Heart right ventricle (tissue), 16 donors: ENCODE measurements around the gene RNPEP. TPM values are rescaled to one million over a fixed set of nuclear protein-coding genes. Genes with fewer than 3 reads are reported as not detected.

Source experiments
- ATAC-seq, 8 donors: fragments of 200-7000 bp; cut with Tn5 transposase; one replicate each; pipeline ENCODE4 v1.9.1; 2020; ENCODE audit warnings: mild to moderate bottlenecking in 8 of 8, moderate library complexity in 8 of 8, moderate number of reproducible peaks in 1 of 8
- DNase-seq, 2 donors: peaks; one replicate each; pipeline ENCODE4 v3.0.0-alpha.2; 2020
- H3K27ac ChIP-seq, 10 donors: fragments of 200-600 bp; sonication (generic) in 2 of 10; one replicate each; pipeline versions ENCODE4 v1.5.0 to v1.8.0; 2020 to 2022; ENCODE audit warnings: mild to moderate bottlenecking in 3 of 10
- H3K27me3 ChIP-seq, 7 donors: fragments of 200-600 bp; one replicate each; pipeline ENCODE4 v1.8.0; 2021 to 2022; ENCODE audit warnings: mild to moderate bottlenecking in 2 of 7
- H3K36me3 ChIP-seq, 9 donors: fragments of 200-600 bp; sonication (generic) in 1 of 9; one replicate each; pipeline versions ENCODE4 v1.5.0 to v1.8.0; 2020 to 2022; ENCODE audit warnings: mild to moderate bottlenecking in 2 of 9
- H3K4me1 ChIP-seq, 9 donors: fragments of 200-600 bp; sonication (generic) in 1 of 9; one replicate each; pipeline versions ENCODE4 v1.5.0 to v1.8.0; 2020 to 2022; ENCODE audit warnings: mild to moderate bottlenecking in 4 of 9
- H3K4me3 ChIP-seq, 10 donors: fragments of 200-600 bp; sonication (generic) in 2 of 10; one replicate each; pipeline versions ENCODE4 v1.5.0 to v1.8.0; 2020 to 2022; ENCODE audit warnings: mild to moderate bottlenecking in 7 of 10, moderate library complexity in 2 of 10
- H3K9me3 ChIP-seq, 11 donors: fragments of 200-600 bp in 10 of 11; sonication (generic) in 2 of 11; one replicate each; pipeline versions ENCODE4 v1.5.0 to v1.8.0; 2013 to 2022; ENCODE audit warnings: mild to moderate bottlenecking in 2 of 11, control low read depth in 1 of 11, moderate library complexity in 1 of 11
- CTCF ChIP-seq, 9 donors: fragments of 200-600 bp; sonication (generic) in 2 of 9; IDR thresholded peaks; one replicate each; pipeline versions ENCODE4 v1.5.0 to v1.8.0; 2021 to 2022; ENCODE audit warnings: antibody characterized with exemption in 9 of 9, mild to moderate bottlenecking in 5 of 9, moderate library complexity in 1 of 9
- WGBS, 2 donors: extraction: QIAGEN DNeasy Blood & Tissue Kit; methylation state at CpG; one replicate each; pipeline ENCODE4 v1.1.7; 2013; ENCODE audit warnings: inconsistent platforms in 1 of 2; 5-methylcytosine and 5-hydroxymethylcytosine counted together
- intact Hi-C, 10 donors: fragments of 100-400 bp; cut with DNase I; formaldehyde crosslinking; loops; one replicate each; pipeline versions ENCODE4 v1.11.1 to v1.14.2; 2022
- polyA plus RNA-seq, 2 donors: library from polyadenylated mRNA; stranded (reverse); fragments of 200-250 nt; gene quantifications; one replicate each; pipeline ENCODE4 v1.2.3, GENCODE V29; 2013
- total RNA-seq, 10 donors: library from RNA; stranded (reverse); fragmentation: NEBNext Ultra II Directional in 3 of 10; extraction: Animal tissue kit (Norgen Biotek cat#: 25700) in 3 of 10; gene quantifications; one replicate each; pipeline versions ENCODE4 v1.2.1 to v1.2.4, GENCODE V29; 2021 to 2023
- donor health status: Arrhythmogenic right ventricular cardiomyopathy.
- donor health status: ischemic (EF 13 %, LVEDD 7.1; RV severe dilation, severe dysfunction).
- donor health status: healthy with polysubstance abuse.
- donor health status: DM: no; HTN: yes; CAD: no.
- donor health status: DM: no; HTN: no; CAD: no.
- donor health status: ischemic (EF 25% LVEDD 6.9; RV normal size, moderate dysfunction).
- donor health status: ischemic (EF 25% LVEDD 5.7; RV mildly dilated, moderate dysfunction).
- donor health status: healthy.
- donor health status: DM: yes; HTN: yes; CAD: no.
- donor health status: Ischemic cardiomyopathy.
- donor health status: ischemic (EF 35%, LVEDD 5.7; RV mildly dilated, moderate dysfunction).
- donor health status: nonischemic (EF 11% LVEDD 7.7; RV severe dilation, severe dysfunction).
- donor health status: DM: yes; HTN: yes; CAD: no.
- donor health status: PGD.
- donor health status: ischemic (EF 29% LVEDD 5.4; RV normal size, mild dysfunction).
- donor health status: nonischemic (EF 23%, LVEDD 6.1; RV moderate dilation, normal function).

RNPEP gene
- total and polyA plus RNA-seq, 12 donors = 11.1 to 27.4 (median 15.7) TPM

- WGBS, 2 donors = 91 to 95% methylated on average over 6 of the region's 6 CpGs
Measured at GRCh38 chr1:202014060-202014459, 31.6 kb downstream of the RNPEP start.

GRCh38 chr1:202014915-202015661 is 32.6 kb downstream of the RNPEP start:
- Histone ChIP-seq H3K9me3 (no peaks in the 10 kb centered on the region), H3K36me3 (peaks cover 0 to 6% (median 0%) of the 10 kb centered on the region in 9 donors), H3K4me1 (peaks cover 0 to 12% (median 2%) of the 10 kb centered on the region in 9 donors), H3K27me3 (peaks cover 0 to 10% (median 0%) of the 10 kb centered on the region in 7 donors), H3K4me3 (no peak overlapping the region), H3K27ac (no peak overlapping the region)
- TF ChIP-seq CTCF (IDR thresholded peaks at IDR 0.05) = no peak
- ATAC-seq (no peak), DNase-seq (no peak)
- 87 to 89% methylated on average over 17 of the region's 17 CpGs for WGBS, 2 donors
- intact Hi-C loops = no loop called here

More at GRCh38 chr1:202014060-202014459, 31.6 kb downstream of the RNPEP start:
- intact Hi-C loops = no loop called here
- ATAC-seq (no peak), DNase-seq (no peak)
- no peak overlapping the region for H3K27ac ChIP-seq
- no peaks in the 10 kb centered on the region for H3K9me3 ChIP-seq
- no peak for TF ChIP-seq CTCF (IDR thresholded peaks at IDR 0.05)
- peaks cover 0 to 6% (median 0%) of the 10 kb centered on the region in 9 donors for H3K36me3 ChIP-seq
- H3K4me1 ChIP-seq = peaks cover 0 to 18% (median 7%) of the 10 kb centered on the region in 9 donors
- no peak overlapping the region for H3K4me3 ChIP-seq
- peaks cover 0 to 10% (median 0%) of the 10 kb centered on the region in 7 donors for H3K27me3 ChIP-seq

- H3K9me3 ChIP-seq = no peaks in the 10 kb centered on the region
- DNase-seq = no peak
- peaks cover 0 to 7% (median 0%) of the 10 kb centered on the region in 9 donors for H3K4me1 ChIP-seq
- ATAC-seq = no peak
- no peak overlapping the region for H3K4me3 ChIP-seq
- peaks cover 0 to 10% (median 0%) of the 10 kb centered on the region in 7 donors for H3K27me3 ChIP-seq
- 92 to 97% methylated on average over 3 of the region's 3 CpGs for WGBS, 2 donors
- no peak for TF ChIP-seq CTCF (IDR thresholded peaks at IDR 0.05)
- peaks cover 0 to 6% (median 0%) of the 10 kb centered on the region in 9 donors for H3K36me3 ChIP-seq
- intact Hi-C loops = no loop called here
- no peak overlapping the region for H3K27ac ChIP-seq
Measured at GRCh38 chr1:202015662-202015937, 33.2 kb downstream of the RNPEP start.

- DNase-seq = no peak
- ATAC-seq = no peak
- Histone ChIP-seq H3K4me3 (no peak overlapping the region), H3K27me3 (peaks cover 0 to 10% (median 0%) of the 10 kb centered on the region in 7 donors), H3K9me3 (no peaks in the 10 kb centered on the region), H3K27ac (no peak overlapping the region), H3K36me3 (peaks cover 0 to 6% (median 0%) of the 10 kb centered on the region in 9 donors), H3K4me1 (peaks cover 0 to 5% (median 0%) of the 10 kb centered on the region in 9 donors)
- WGBS, 2 donors = 87 to 91% methylated on average over 9 of the region's 9 CpGs
- TF ChIP-seq CTCF (IDR thresholded peaks at IDR 0.05) = no peak
- intact Hi-C loops = no loop called here
Measured at GRCh38 chr1:202016022-202016810, 33.8 kb downstream of the RNPEP start.
